ENCODE measurements around the gene PPP1R13L.

GRCh38 chr19:45347570-45348366 lies 57.1 kb downstream of the PPP1R13L start:
- TF ChIP-seq POLR2A (IDR thresholded peaks at IDR 0.05), result no peak
- no peak for TF ChIP-seq CTCF (IDR thresholded peaks at IDR 0.05)
